K562 (cell line): ENCODE measurements around the gene TMPRSS7. TPM values are rescaled to one million over a fixed set of nuclear protein-coding genes. Genes with fewer than 3 reads are reported as not detected.

ENCODE experiments used
- ATAC-seq: fragments of 200-7000 bp; cut with Tn5 transposase; 3 replicates; pipeline ENCODE4 v1.9.1; 2020; ENCODE audit warnings: moderate library complexity
- BruUV-seq: library from RNA; stranded (reverse); fragments of 400-500 nt; replicated peaks from 2 replicates; lab custom pipeline; 2021; lab: Mats Ljungman, UMichigan
- CTCF ChIA-PET: fragments of 300-600 bp; formaldehyde crosslinking; extraction: SDS; loops from one replicate; lab custom pipeline; 2021; ENCODE audit warnings: low intra/inter-chr PET ratio; lab: Yijun Ruan, JAX
- POLR2A ChIA-PET: fragments of 300-600, 350-650 bp; sonication (Branson Sonifier 250); formaldehyde crosslinking; extraction: SDS; loops from one replicate; lab custom pipeline; 2021; ENCODE audit warnings: antibody characterized with exemption, inconsistent platforms; lab: Yijun Ruan, JAX
- DNase-seq, 4 experiments: peaks; one replicate each; pipeline versions ENCODE4 v3.0.0 to v3.0.0-alpha.2; 2011 to 2018; ENCODE audit warnings: low spot score in 3 of 4, mixed read lengths in 3 of 4; ENCODE audit errors: extremely low read depth in 1 of 4
- FAIRE-seq: peaks from 2 replicates; lab custom pipeline; 2011; peaks lifted over from hg19 to GRCh38; lab: Jason Lieb, UNC
- H2AFZ ChIP-seq: 2 replicates; pipeline ENCODE4 v1.6.0; 2011; ENCODE audit warnings: low read depth, low read length, control low read depth, inconsistent platforms
- H3K27ac ChIP-seq: fragments of 200-600 bp; 3 replicates; pipeline ENCODE4 v1.8.0; 2011; ENCODE audit warnings: low read depth, mild to moderate bottlenecking, control low read depth, inconsistent platforms, low read length, moderate library complexity, mixed read lengths; ENCODE audit errors: extremely low read depth
- H3K27me3 ChIP-seq, 2 experiments: fragments of 300-600 bp in 1 of 2; 2 replicates in 1 of 2; 3 replicates in 1 of 2; pipeline versions ENCODE4 v1.6.0 to v1.8.0; 2011; ENCODE audit warnings: inconsistent platforms in 2 of 2, low read length in 2 of 2, mild to moderate bottlenecking in 1 of 2, mixed read lengths in 1 of 2, moderate library complexity in 1 of 2; ENCODE audit not compliant: control insufficient read depth in 2 of 2, insufficient read depth in 2 of 2
- H3K36me3 ChIP-seq: fragments of 300-600 bp; 3 replicates; pipeline ENCODE4 v1.8.0; 2011; ENCODE audit warnings: mild to moderate bottlenecking, low read length, inconsistent platforms; ENCODE audit not compliant: control insufficient read depth, insufficient read depth
- H3K4me1 ChIP-seq, 2 experiments: fragments of 200-600 bp in 1 of 2; replicated peaks in 1 of 2; 2 replicates in 1 of 2; 3 replicates in 1 of 2; pipeline versions ENCODE4 v1.5.1 to v1.8.0; 2011; ENCODE audit warnings: inconsistent platforms in 2 of 2, low read length in 2 of 2, mild to moderate bottlenecking in 1 of 2, mixed read lengths in 1 of 2, moderate library complexity in 1 of 2; ENCODE audit not compliant: control insufficient read depth in 2 of 2, insufficient read depth in 2 of 2
- H3K4me2 ChIP-seq: 2 replicates; pipeline ENCODE4 v1.6.1; 2011; ENCODE audit warnings: low read length, control low read depth, inconsistent platforms, mixed read lengths; ENCODE audit not compliant: insufficient read depth
- H3K4me3 ChIP-seq: fragments of 200-600 bp; sonication (generic), shearing (Covaris generic); 2 replicates; pipeline ENCODE4 v1.5.1; 2016; ENCODE audit warnings: control low read depth, inconsistent platforms
- H3K79me2 ChIP-seq: fragments of 200-600 bp; 3 replicates; pipeline ENCODE4 v1.8.0; 2011; ENCODE audit warnings: low read length, inconsistent platforms; ENCODE audit not compliant: control insufficient read depth, insufficient read depth
- H3K9ac ChIP-seq, 2 experiments: 2 replicates each; pipeline versions ENCODE4 v1.6.0 to v1.6.1; 2011; ENCODE audit warnings: low read depth in 2 of 2, low read length in 2 of 2, control low read depth in 1 of 2, inconsistent platforms in 1 of 2, mild to moderate bottlenecking in 1 of 2, mixed read lengths in 1 of 2; ENCODE audit not compliant: insufficient read depth in 1 of 2
- H3K9me1 ChIP-seq: one replicate; pipeline ENCODE4 v1.6.0; 2011; ENCODE audit warnings: inconsistent platforms, mild to moderate bottlenecking, low read length, moderate library complexity; ENCODE audit not compliant: control insufficient read depth, insufficient read depth
- H3K9me3 ChIP-seq: replicated peaks from 2 replicates; pipeline ENCODE4 v1.5.1; 2011; ENCODE audit warnings: low read depth, low read length, inconsistent platforms; ENCODE audit not compliant: control insufficient read depth, insufficient read depth
- H4K20me1 ChIP-seq: replicated peaks from 2 replicates; pipeline ENCODE4 v1.6.1; 2011; ENCODE audit warnings: low read length, inconsistent platforms, mixed read lengths; ENCODE audit not compliant: control insufficient read depth, insufficient read depth
- BHLHE40 ChIP-seq: IDR thresholded peaks from 2 replicates; pipeline ENCODE4 v1.6.1; 2011; ENCODE audit warnings: low read length, improper control_type of control experiment
- CHD2 ChIP-seq: IDR thresholded peaks from 2 replicates; pipeline ENCODE4 v1.6.1; 2011; ENCODE audit warnings: low read depth, low read length
- CREM ChIP-seq: IDR thresholded peaks from 2 replicates; pipeline ENCODE4 v1.6.1; 2014; ENCODE audit warnings: antibody characterized with exemption, low read depth
- HLTF ChIP-seq: fragments of 450-650 bp; IDR thresholded peaks from 2 replicates; pipeline ENCODE4 v1.6.1; 2016
- IFI16 ChIP-seq: fragments of 250-450 bp; sonication (Bioruptor Pico); IDR thresholded peaks from 2 replicates; pipeline ENCODE4 v2.1.2; 2022; ENCODE audit warnings: mild to moderate bottlenecking, inconsistent platforms
- TAF9B ChIP-seq: fragments of 450-650 bp; IDR thresholded peaks from 2 replicates; pipeline ENCODE4 v1.6.1; 2018; ENCODE audit warnings: mild to moderate bottlenecking; ENCODE audit not compliant: partially characterized antibody
- TCF3 ChIP-seq: sonication (generic); formaldehyde crosslinking; IDR thresholded peaks from 2 replicates; pipeline ENCODE4 v1.4.0; 2020; ENCODE audit warnings: mild to moderate bottlenecking, missing genetic modification reagents
- TCF7L2 ChIP-seq: fragments of 150-350 bp; IDR thresholded peaks from 2 replicates; pipeline ENCODE4 v1.6.1; 2016; ENCODE audit warnings: low read depth, mild to moderate bottlenecking, low read length, moderate library complexity
- ZNF280B ChIP-seq: fragments of 250-450 bp; sonication (Bioruptor Pico); IDR thresholded peaks from 2 replicates; pipeline ENCODE4 v1.5.1; 2021; ENCODE audit warnings: mild to moderate bottlenecking
- WGBS: fragments of 100-300 bp; shearing (Covaris generic); methylation state at CpG from one replicate; pipeline ENCODE4 v1.1.6; 2016; ENCODE audit warnings: low coverage, mixed read lengths; ENCODE audit not compliant: insufficient coverage; ENCODE audit errors: missing lambda C conversion rate; 5-methylcytosine and 5-hydroxymethylcytosine counted together
- in situ Hi-C: fragments of 300-500 bp; cut with MboI; formaldehyde crosslinking; loops from 4 replicates; pipeline ENCODE4 v1.15.0; 2018; ENCODE audit warnings: inconsistent platforms, mixed read lengths
- intact Hi-C: fragments of 100-400 bp; cut with micrococcal nuclease; formaldehyde crosslinking; loops from 2 replicates; pipeline ENCODE4 v1.14.2; 2022
- polyA plus RNA-seq, 8 experiments: library from polyadenylated mRNA; depleted of rRNA in 4 of 8; stranded (reverse) in 5 of 8; unstranded in 3 of 8; fragments of >200 nt; fragmentation: Nextera tagmentation in 2 of 8; fragmentation: Illumina TruSeq in 1 of 8; extraction: Ambion mirVana in 2 of 8; extraction: Trizol in 1 of 8; gene quantifications; 2 replicates each; pipeline versions ENCODE4 v1.2.1 to v1.2.3, GENCODE V29; 2011 to 2014; ENCODE audit warnings: inconsistent platforms in 1 of 8, missing spikeins in 1 of 8
- total RNA-seq, 7 experiments: library from RNA; depleted of rRNA in 6 of 7; stranded (reverse); fragments of >200 nt in 6 of 7; fragmentation: Illumina TruSeq in 2 of 7; extraction: Trizol in 2 of 7; gene quantifications; 2 replicates each; pipeline versions ENCODE4 v1.2.1 to v1.2.3, GENCODE V29; 2011 to 2021; ENCODE audit warnings: low replicate concordance in 1 of 7
- TF ChIP-seq, protein P1 (sequence below): fragments of 250-450 bp; sonication (Bioruptor Pico); IDR thresholded peaks from 2 replicates; pipeline ENCODE4 v1.8.0; 2022; ENCODE audit warnings: inconsistent platforms, mild to moderate bottlenecking, moderate library complexity, borderline replicate concordance
- TF ChIP-seq, protein P2 (sequence below): fragments of 450-650 bp; IDR thresholded peaks from 2 replicates; pipeline ENCODE4 v1.6.1; 2016; ENCODE audit warnings: low read depth

Gene TMPRSS7
- total and polyA plus RNA-seq, 9 of the 15 experiments (the other 6 are each of a cell fraction or from before 2014, with no cell fraction given): not detected

DNA sequence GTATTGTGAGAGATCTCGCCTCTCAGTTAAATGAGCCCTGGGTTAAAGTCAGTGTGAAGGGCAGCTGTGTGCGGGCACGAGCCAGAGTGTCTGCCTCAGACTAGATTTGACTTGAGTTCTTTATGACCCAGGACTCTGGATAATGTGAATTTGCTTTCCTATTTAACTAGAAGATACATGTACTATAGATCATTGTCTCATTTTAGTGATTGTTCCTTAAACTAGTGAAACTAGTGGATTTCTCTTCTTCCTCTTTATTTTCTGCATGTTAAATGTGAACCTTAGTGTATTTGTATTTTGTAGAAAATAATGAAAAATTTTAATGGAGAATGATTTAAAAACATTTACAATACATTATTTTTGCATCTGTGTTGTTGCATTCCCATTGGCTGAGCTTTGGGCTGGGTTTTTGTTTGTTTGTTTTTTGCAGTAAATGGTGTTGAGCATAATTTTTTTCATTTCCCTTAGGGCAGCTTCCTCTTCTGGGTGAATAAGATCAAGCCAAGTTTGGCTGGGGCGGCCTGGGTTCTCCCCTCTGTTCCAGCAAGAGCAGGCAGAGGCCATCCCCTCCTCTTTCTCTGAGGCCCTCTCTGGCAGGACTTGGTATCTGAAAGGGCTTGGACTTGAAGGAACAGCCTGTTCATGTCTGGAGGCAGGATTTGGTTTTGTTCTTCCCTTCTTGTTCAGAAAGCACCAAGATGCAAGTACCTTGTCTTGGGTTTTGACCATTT lies 83.5 kb downstream of the TMPRSS7 start:
- 69% methylated on average over 3 of the region's 4 CpGs for WGBS
- Histone ChIP-seq H2AFZ (no peak overlapping the region), H3K27ac (no peak overlapping the region), H4K20me1 (no peaks in the 10 kb centered on the region), H3K4me1 (no peaks in the 10 kb centered on the region), H3K9ac (no peak overlapping the region), H3K27me3 (no peaks in the 10 kb centered on the region), H3K4me3 (no peak overlapping the region), H3K9me3 (no peaks in the 10 kb centered on the region), H3K36me3 (0 out of 3 replicates have a peak, but pooled peaks cover under 1% of the 10 kb centered on the region), H3K79me2 (no peaks in the 10 kb centered on the region), H3K4me2 (no peak overlapping the region), H3K9me1 (no peaks in the 10 kb centered on the region)
- FAIRE-seq (no peak), DNase-seq (peak in 1 of 4 experiments; percentile 7), ATAC-seq (no peak)
- in situ Hi-C loops (loop anchor here (25.0 kb wide), 1 partner anchor 394 kb away; no protein-coding TSS in a partner anchor), intact Hi-C loops (no loop called here)
- BruUV-seq: no TSS peak
- ChIA-PET POLR2A (no interaction called here), CTCF (interaction anchor here (0.6 kb wide), 1 partner anchor 149 kb away, joined by 4 read pairs; no protein-coding TSS in a partner anchor)
- TF ChIP-seq CREM (no peak), TAF9B (no peak), BHLHE40 (no peak), IFI16 (CRISPR knock-in tag) (no peak), TCF7L2 (no peak), TCF3 (CRISPR knock-in tag) (no peak), CHD2 (no peak), ZNF280B (CRISPR knock-in tag) (no peak), HLTF (no peak)
- TF ChIP-seq, protein P1, sequence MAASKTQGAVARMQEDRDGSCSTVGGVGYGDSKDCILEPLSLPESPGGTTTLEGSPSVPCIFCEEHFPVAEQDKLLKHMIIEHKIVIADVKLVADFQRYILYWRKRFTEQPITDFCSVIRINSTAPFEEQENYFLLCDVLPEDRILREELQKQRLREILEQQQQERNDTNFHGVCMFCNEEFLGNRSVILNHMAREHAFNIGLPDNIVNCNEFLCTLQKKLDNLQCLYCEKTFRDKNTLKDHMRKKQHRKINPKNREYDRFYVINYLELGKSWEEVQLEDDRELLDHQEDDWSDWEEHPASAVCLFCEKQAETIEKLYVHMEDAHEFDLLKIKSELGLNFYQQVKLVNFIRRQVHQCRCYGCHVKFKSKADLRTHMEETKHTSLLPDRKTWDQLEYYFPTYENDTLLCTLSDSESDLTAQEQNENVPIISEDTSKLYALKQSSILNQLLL: no peak
- TF ChIP-seq, protein P2, sequence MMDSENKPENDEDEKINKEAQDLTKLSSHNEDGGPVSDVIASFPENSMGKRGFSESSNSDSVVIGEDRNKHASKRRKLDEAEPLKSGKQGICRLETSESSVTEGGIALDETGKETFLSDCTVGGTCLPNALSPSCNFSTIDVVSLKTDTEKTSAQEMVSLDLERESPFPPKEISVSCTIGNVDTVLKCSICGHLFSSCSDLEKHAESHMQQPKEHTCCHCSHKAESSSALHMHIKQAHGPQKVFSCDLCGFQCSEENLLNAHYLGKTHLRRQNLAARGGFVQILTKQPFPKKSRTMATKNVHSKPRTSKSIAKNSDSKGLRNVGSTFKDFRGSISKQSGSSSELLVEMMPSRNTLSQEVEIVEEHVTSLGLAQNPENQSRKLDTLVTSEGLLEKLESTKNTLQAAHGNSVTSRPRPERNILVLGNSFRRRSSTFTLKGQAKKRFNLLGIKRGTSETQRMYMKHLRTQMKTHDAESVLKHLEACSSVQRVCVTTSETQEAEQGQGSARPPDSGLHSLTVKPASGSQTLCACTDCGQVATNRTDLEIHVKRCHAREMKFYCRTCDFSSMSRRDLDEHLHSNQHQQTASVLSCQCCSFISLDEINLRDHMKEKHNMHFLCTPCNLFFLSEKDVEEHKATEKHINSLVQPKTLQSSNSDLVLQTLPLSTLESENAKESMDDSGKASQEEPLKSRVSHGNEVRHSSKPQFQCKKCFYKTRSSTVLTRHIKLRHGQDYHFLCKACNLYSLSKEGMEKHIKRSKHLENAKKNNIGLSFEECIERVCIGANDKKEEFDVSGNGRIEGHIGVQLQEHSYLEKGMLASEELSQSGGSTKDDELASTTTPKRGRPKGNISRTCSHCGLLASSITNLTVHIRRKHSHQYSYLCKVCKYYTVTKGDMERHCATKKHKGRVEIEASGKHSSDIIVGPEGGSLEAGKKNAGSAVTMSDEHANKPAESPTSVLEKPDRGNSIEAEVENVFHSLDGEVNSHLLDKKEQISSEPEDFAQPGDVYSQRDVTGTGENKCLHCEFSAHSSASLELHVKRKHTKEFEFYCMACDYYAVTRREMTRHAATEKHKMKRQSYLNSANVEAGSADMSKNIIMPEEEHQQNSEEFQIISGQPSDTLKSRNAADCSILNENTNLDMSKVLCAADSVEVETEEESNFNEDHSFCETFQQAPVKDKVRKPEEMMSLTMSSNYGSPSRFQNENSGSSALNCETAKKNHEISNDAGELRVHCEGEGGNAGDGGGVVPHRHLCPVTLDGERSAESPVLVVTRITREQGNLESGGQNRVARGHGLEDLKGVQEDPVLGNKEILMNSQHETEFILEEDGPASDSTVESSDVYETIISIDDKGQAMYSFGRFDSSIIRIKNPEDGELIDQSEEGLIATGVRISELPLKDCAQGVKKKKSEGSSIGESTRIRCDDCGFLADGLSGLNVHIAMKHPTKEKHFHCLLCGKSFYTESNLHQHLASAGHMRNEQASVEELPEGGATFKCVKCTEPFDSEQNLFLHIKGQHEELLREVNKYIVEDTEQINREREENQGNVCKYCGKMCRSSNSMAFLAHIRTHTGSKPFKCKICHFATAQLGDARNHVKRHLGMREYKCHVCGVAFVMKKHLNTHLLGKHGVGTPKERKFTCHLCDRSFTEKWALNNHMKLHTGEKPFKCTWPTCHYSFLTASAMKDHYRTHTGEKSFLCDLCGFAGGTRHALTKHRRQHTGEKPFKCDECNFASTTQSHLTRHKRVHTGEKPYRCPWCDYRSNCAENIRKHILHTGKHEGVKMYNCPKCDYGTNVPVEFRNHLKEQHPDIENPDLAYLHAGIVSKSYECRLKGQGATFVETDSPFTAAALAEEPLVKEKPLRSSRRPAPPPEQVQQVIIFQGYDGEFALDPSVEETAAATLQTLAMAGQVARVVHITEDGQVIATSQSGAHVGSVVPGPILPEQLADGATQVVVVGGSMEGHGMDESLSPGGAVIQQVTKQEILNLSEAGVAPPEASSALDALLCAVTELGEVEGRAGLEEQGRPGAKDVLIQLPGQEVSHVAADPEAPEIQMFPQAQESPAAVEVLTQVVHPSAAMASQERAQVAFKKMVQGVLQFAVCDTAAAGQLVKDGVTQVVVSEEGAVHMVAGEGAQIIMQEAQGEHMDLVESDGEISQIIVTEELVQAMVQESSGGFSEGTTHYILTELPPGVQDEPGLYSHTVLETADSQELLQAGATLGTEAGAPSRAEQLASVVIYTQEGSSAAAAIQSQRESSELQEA: no peak
